Measurements from ENCODE around the gene AOPEP. TPM values are rescaled to one million over a fixed set of nuclear protein-coding genes. Genes with fewer than 3 reads are reported as not detected.

Gene AOPEP
- polyA plus RNA-seq, 4 donors, result 23.5 to 54.6 (median 50.4) TPM

DNA sequence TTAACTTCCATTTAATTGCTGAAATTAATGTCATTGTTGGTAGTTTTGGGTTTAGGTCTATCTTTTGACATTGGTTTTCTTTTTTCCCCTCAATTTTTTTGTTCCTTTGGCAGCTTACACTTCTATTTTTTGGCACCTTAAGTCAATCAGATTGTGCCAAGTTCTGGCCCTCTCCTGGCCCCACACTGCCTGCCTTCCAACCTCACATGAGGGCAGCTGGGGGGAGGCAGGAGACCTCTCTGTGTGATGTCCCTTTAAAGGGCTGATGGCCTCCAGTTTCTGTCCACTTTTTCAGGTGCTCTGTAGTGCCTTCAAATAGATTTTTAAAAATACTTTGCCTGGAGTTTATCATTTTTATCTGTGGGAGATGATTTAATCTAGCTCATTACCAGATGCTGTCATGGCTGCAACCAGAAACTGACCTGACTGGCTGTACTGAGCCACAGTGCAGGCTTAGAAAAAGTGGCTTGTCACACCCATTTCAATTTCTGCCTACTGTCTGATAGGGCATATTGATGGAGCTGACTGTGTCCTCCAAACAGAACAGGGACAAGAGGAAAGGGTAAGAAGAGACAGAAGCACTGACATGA, 394.4 kb downstream of the AOPEP start:
- no peak for DNase-seq (ENCODE audit: low read depth in 4 of 4, low spot score in 3 of 4)

DNA sequence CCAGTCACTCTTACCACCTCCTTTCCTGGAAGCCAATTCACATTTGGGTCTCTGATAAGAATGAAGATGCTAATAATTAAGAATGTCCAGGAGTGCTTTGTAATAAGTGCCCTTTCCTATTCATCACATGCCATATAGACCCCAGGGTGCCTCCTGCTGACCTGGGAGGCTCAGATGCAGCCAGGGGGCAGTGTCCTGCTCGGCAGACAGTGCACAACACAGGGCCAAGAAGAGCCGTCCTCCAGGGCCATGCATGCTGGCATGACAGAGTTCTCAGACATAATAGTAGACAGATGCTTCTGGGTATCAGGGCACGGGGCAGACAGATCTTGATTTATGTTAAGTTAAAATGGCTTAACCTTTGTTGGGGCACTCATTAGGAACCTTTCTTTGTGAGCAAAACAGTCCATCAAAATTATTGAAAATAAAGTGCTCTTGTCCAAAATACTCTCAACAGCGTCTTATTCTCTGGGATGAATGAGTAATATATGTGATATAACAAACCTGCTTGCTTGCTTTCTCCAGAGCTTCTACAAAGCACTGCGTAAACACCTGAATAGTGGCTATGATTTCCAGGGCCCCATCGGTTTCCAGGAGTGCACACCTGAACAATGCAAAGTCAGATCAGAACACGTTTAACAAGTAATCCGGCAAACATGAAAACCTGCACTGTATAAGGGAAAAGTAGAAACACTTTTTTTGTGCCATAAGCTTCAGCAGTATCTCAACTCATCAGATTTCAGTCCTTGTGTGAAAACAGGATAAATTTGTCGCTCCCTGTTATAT, 398.3 kb downstream of the AOPEP start:
- no peak for DNase-seq (ENCODE audit: low read depth in 4 of 4, low spot score in 3 of 4)

DNA sequence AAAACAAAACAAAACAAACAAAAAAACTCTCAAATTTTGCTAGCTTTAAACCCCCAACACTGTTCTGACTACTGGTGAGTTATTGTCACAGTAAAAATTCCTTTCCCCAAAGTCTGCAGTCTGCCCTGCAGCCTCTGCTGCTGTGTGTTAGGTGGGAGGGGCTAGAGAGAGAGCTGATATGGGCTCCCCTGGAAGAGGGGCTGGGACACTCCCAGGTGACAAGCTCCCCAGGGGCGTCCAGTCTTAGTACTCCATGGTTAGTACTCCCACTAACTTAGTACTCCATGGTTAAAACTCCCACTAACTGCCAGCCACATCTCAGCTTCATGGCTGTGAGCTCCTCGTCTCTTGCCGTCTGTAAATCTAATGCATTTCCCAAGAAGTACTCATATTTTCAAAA, 399.2 kb downstream of the AOPEP start:
- DNase-seq (ENCODE audit: low read depth in 4 of 4, low spot score in 3 of 4), result no peak

DNA sequence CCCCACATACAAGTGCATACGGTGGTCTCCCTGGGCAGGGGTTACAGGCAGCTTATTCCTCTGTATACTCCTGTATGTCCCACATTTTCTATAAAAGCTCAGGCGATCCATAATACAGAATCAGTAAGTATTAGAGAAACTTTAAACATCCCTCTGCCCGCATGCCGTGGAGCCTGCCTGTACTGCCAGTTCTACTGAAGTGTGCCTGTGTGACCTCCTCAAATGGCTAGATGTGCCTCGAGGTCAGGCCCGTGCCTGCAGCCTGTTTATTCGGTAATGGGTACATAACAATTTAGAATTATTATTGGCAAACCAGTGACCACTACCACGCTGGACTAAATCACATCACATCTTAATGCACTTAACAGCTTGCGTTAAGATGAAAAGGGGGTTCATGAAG, 400.2 kb downstream of the AOPEP start:
- DNase-seq (ENCODE audit: low read depth in 4 of 4, low spot score in 3 of 4), result no peak

DNA sequence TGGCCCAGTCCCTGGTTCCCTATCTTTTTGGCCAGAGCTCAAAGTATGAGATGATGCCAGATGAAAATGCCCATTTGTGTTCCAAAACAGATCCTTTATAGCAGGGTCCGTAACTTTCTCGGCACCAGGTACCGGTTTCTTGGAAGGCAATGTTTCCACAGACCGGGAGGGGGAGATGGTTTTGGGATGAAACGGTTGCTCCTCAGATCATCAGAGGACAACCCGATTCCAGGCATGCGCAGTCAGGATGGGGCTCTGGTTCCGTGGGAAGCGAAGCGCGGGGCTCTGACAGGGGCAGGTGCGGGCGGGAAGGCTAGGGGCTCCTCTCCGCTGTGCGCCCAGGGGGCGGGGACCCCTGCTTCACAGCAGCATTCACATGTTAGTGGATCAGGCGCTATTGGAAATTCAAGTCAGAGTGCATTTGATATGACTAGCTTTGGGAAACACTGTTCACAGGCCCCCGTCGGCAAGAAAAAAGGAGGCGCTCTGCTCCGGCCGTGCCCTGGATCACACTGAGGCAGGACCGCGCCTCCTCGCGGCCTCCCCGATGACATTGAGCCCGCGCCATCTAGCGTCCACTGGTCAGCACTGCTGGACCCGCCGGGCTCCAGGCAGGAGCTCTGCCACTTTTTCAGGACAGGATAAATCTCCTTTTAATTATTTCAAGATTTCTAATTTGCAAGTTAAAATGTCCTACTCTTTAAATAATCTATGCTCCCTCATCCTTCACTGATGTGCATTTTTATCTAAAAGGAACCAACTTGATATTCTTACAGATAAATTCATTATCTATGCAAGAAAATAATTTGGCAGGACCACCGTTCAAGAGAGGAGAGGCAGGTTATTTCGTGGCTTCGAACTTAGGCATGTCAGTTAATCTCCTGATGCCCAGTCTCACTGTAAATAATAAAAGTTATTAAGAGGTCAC, 401.0 kb downstream of the AOPEP start:
- DNase-seq (ENCODE audit: low read depth in 4 of 4, low spot score in 3 of 4), result peak in 3 of 4 donors; percentile 52 to 69 (median 55)

DNA sequence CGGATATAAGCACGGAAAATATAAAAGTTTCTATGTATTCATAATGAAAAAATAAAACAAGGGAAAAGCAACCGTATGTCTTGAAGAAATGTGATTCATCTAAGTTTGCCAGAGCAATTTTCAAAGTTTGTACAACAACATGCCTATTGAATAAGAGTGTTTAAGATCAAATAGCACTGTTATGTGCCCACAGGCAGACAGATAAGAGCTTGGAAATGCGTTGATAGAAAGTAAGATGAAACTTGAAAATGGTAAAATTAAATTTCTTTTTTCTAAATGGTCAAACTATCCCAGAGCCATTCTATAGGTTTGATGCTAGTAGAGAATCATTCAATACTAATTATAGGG, 401.7 kb downstream of the AOPEP start:
- DNase-seq (ENCODE audit: low read depth in 4 of 4, low spot score in 3 of 4), result no peak

DNA sequence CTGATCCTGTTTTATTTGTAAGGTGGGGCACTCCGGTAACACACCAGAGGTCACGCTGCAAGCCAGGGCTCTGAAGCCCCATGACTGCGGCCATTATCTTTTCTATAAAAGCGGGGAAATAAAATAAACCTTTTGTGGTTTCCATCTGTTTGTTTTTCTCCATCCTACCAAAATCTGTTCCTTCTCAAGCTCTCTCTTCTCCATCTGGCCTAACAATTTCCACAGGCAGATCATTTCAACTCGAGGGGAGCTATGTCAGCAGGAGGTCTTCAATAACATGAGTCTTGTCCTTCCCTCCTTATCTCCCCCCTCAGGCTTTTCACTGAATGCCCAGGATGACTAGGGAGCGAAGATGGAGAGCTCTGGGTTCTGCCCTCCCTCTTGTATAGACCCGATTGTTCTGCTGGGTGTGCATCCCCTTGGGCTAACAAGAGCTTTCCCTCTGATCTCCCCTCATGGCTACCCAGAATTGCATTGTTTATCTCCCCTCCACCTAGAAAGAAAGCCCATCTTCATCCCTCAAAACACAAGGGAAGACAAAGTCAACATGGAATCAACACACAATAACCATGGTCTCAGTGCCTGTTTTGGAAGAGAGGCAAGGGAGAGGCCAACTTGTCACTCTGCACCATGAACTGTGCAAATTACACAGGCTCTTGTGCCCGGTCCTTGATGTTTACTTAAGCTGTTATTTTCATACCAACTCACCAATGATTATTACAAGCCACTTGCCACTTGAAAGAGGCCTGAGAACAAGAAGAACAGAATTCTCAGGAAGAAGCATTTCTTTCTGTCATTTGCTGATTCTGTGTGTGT, 403.2 kb downstream of the AOPEP start:
- DNase-seq (ENCODE audit: low read depth in 4 of 4, low spot score in 3 of 4), result no peak

DNA sequence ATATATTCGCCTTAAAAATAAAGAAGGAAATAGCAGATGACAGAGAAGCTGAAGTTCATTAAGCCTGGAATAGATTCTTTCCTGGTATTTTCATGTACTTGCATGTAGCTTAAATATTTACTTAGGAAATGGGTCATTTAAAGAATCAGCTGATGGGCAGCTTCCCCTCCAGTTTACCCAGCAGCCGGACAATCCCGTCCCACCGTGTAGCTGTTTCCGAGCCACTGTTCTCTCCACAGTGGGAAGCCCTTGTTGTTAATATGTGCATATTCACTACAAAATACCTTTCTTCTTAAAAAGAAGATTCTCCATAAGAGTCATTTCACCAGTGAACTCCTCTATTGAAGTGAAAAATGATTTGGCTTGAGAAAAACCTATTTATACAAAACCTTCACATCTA, 404.0 kb downstream of the AOPEP start:
- DNase-seq (ENCODE audit: low read depth in 4 of 4, low spot score in 3 of 4), result no peak

DNA sequence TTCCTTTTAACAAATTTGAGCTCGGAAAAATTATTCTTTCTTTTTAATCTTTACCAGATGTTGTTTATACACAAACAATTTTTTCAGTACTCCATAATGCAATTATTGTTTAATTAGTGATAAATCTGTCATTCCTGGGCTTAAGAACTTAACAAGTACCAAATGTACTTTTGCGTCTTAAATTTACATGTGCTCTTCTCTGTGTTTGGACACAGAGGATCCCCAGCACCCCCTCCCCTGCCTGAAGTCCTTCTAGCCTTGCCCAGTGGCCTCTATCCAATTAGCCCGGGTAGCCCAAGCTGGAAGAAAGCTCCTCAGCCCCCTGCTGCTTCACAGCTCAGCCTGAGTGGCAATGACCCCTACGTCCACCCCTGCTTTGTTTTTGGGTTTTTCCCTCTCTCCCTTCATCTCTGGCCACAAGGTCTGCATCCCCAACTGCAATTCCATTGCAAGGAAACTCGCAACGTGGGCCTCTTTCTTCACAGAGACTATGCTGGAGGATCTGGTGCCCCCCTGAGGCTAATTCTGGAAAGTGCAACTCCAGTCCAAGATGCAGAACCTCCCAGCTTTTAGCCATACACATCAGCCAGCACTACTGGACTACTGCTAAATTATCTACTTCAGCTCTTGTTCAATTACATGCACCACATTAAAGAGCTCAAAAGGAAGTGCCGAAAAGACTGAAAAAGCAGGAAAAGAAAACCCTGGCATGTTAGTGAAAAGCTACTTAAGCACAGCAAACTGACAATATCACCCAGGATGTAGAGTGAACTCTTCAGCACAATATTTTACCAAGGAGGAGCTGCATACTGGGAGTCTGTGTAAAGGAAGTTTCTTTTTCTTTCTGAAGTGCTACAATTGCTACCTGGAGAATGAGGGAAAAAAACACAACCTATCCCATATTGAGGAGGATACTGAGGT, 404.8 kb downstream of the AOPEP start:
- peak in 3 of 4 donors; percentile 53 to 65 (median 64) for DNase-seq (ENCODE audit: low read depth in 4 of 4, low spot score in 3 of 4)

DNA sequence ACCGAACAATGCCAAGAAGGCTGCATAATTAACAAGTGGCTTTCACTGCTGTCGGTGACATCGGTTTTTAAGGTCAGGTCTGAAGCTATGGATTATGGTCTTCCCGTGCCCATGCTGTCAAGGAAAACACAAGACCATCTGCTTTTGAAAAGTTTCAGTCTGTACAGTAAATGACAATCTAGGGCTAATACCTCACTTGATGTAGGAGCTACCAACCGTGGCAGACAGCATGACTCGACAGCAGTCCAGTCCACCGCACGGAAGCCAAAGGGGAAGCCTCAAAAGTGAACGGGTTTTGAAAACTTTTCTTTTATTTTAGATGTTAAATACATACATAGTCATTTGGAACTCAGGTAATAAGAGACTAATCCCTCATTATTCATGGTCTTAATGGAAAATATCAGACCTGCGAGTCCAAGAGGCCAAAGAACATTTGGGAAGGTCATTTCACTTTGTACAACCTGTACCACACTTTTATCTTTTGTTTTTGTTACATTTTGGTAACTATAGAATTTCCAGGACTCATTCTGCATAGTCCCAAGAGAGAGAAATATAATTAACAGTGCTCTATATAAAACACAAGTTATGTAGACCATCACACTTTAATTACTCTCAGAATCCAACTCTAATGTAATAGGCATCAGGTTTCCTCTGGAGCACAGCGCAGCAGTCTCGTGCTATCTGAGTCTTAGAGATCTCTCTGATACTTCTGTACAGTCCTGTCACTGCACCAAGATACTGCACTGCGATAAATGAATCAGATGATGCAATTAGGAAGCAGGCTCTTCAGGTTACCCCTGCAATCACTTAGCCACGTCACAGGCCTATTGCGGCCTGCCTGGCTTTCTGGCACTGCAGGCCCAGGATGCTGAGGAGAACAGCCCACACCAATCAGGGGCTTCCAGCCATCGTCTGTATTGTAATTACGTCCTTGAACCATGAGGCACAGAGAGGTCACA, 406.1 kb downstream of the AOPEP start:
- no peak for DNase-seq (ENCODE audit: low read depth in 4 of 4, low spot score in 3 of 4)

DNA sequence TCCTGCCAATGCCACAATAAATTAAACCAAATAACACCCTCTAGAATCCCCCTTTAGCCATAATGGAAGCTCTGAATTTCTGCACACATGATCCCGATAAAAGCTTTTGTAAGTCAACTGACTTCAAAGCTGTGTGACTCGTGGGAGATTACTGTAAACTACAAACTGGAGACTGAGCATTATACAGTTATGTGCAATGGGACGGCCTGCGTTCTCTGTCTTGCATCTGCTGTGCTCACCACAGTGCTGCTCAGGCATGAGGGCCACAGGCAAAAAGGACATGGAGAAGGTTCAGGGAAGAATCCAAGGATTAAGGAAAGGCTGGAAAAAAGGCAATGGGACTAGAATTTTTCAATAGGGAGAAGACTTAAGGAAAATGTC, 406.8 kb downstream of the AOPEP start:
- DNase-seq (ENCODE audit: low read depth in 4 of 4, low spot score in 3 of 4), result no peak

DNA sequence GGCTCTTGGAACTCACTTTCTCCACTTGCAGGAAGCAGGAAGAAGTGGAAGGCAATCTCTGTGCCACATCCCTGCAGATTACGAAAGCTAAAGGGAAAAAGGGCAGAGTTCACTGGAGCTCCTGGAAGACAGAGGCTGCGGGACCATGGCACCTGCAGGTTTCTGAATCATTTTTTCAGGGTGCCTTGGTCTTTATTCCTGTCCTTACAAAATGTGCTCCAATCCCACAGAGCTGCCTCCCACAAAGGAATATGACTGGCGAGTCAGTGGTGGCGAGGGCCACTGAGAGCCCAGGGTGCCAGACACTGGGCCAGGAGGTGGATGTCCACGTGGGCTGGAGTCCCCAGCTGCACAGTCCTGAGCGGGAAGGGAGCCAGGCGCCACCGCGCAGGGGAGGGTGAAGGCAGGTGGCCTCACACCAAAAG, 408.0 kb downstream of the AOPEP start:
- no peak for DNase-seq (ENCODE audit: low read depth in 4 of 4, low spot score in 3 of 4)

DNA sequence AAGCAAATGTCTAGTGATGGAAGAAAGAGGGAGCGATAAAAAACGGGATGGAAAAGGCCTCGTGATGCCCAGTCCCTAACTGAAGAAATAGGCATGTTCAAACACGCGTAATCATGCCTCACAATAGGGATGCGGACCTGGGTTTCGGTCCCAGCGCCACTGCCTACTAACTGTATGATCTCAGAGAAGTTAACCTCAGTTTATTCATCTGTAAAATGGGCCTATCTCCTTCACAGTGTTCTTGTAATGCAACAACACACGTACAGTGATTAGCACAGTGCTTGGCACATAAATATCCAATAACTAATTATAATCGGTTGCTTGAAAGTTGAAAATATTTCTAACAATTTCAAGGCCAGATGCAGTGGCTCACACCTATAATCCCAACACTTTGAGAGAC, 409.3 kb downstream of the AOPEP start:
- no peak for DNase-seq (ENCODE audit: low read depth in 4 of 4, low spot score in 3 of 4)

Other genes with a start within 250 kb of the AOPEP start
- under 1 TPM; 0.14 to 0.49 (median 0.39) TPM for gene PCAT7, start 171.6 kb upstream of the AOPEP start, polyA plus RNA-seq (ENCODE audit: insufficient read length in 4 of 4)
- gene FBP2, start 132.9 kb upstream of the AOPEP start, polyA plus RNA-seq (ENCODE audit: insufficient read length in 4 of 4), result under 1 TPM in 1 of 4 donors, not detected in 3; 0.17 TPM
- gene FBP1, start 87.2 kb upstream of the AOPEP start, polyA plus RNA-seq (ENCODE audit: insufficient read length in 4 of 4), result 10 to 100 TPM in 3 of 4 donors, 1 to 10 TPM in 1; 3.8 to 57.4 (median 46.0) TPM

Measured in left renal pelvis (tissue), 4 donors.